Neuronal stem cell (in vitro differentiated cells): ENCODE measurements around the gene BTN2A1.

Experiments
- DNase-seq: peaks from one replicate; pipeline ENCODE4 v3.0.0-alpha.2; 2013; ENCODE audit warnings: low spot score
- H2AFZ ChIP-seq: one replicate; pipeline ENCODE4 v1.6.1; 2013; ENCODE audit warnings: mild to moderate bottlenecking, low read length, inconsistent platforms
- H2AK5ac ChIP-seq: 2 replicates; pipeline ENCODE4 v1.6.1; 2013; ENCODE audit warnings: low read depth, mild to moderate bottlenecking, inconsistent platforms, low read length, moderate library complexity, mixed read lengths
- H2BK120ac ChIP-seq: 2 replicates; pipeline ENCODE4 v1.6.1; 2013; ENCODE audit warnings: low read depth, mild to moderate bottlenecking, inconsistent platforms, low read length, moderate library complexity, mixed read lengths
- H2BK12ac ChIP-seq: one replicate; pipeline ENCODE4 v1.6.1; 2013; ENCODE audit warnings: low read length, inconsistent platforms
- H2BK15ac ChIP-seq: 2 replicates; pipeline ENCODE4 v1.6.1; 2013; ENCODE audit warnings: mild to moderate bottlenecking, low read length, inconsistent platforms, mixed read lengths
- H2BK5ac ChIP-seq: one replicate; pipeline ENCODE4 v1.6.1; 2013; ENCODE audit warnings: inconsistent platforms, mild to moderate bottlenecking, low read length, moderate library complexity
- H3K14ac ChIP-seq: one replicate; pipeline ENCODE4 v1.6.1; 2013; ENCODE audit warnings: low read length, inconsistent platforms
- H3K18ac ChIP-seq: 2 replicates; pipeline ENCODE4 v1.6.1; 2013; ENCODE audit warnings: low read length, inconsistent platforms
- H3K23ac ChIP-seq: 2 replicates; pipeline ENCODE4 v1.6.1; 2013; ENCODE audit warnings: low read depth, mild to moderate bottlenecking, mixed read lengths, low read length, inconsistent platforms; ENCODE audit not compliant: poor library complexity
- H3K27ac ChIP-seq: replicated peaks from 3 replicates; pipeline ENCODE4 v1.5.1; 2013; ENCODE audit warnings: low read length, inconsistent platforms
- H3K27me3 ChIP-seq, 3 experiments: 2 replicates each; pipeline ENCODE4 v1.6.1; 2013; ENCODE audit warnings: low read length in 3 of 3, mild to moderate bottlenecking in 2 of 3, inconsistent platforms in 1 of 3, low read depth in 1 of 3, mixed read lengths in 1 of 3, moderate library complexity in 1 of 3; ENCODE audit not compliant: control insufficient read depth in 3 of 3, insufficient read depth in 3 of 3
- H3K36me3 ChIP-seq, 2 donors: replicated peaks in 1 of 2; 2 replicates each; pipeline ENCODE4 v1.6.1; 2013; ENCODE audit warnings: low read length in 2 of 2; ENCODE audit not compliant: control insufficient read depth in 2 of 2, insufficient read depth in 2 of 2
- H3K4ac ChIP-seq: 2 replicates; pipeline ENCODE4 v1.6.1; 2013; ENCODE audit warnings: inconsistent platforms, mild to moderate bottlenecking, low read length, moderate library complexity
- H3K4me1 ChIP-seq, 2 donors: 1 replicate in 1 of 2; 2 replicates in 1 of 2; pipeline ENCODE4 v1.6.1; 2013; ENCODE audit warnings: low read length in 2 of 2, low read depth in 1 of 2; ENCODE audit not compliant: control insufficient read depth in 2 of 2, insufficient read depth in 1 of 2
- H3K4me2 ChIP-seq: one replicate; pipeline ENCODE4 v1.6.1; 2013; ENCODE audit warnings: mild to moderate bottlenecking, low read length, inconsistent platforms; ENCODE audit not compliant: insufficient read depth, poor library complexity, severe bottlenecking
- H3K4me3 ChIP-seq, 2 donors: 2 replicates each; pipeline ENCODE4 v1.5.1; 2013; ENCODE audit warnings: low read length in 2 of 2, mild to moderate bottlenecking in 2 of 2, inconsistent platforms in 1 of 2, moderate library complexity in 1 of 2
- H3K79me1 ChIP-seq: one replicate; pipeline ENCODE4 v1.6.1; 2013; ENCODE audit warnings: low read depth, mild to moderate bottlenecking, inconsistent platforms, low read length, moderate library complexity
- H3K9ac ChIP-seq: one replicate; pipeline ENCODE4 v1.6.1; 2013; ENCODE audit warnings: mild to moderate bottlenecking, low read depth, low read length, inconsistent platforms; ENCODE audit not compliant: poor library complexity
- H3K9me3 ChIP-seq, 2 donors: replicated peaks in 1 of 2; 2 replicates each; pipeline versions ENCODE3 to v1.6.1; 2013; ENCODE audit warnings: low read length in 2 of 2, mild to moderate bottlenecking in 2 of 2, inconsistent platforms in 1 of 2, low read depth in 1 of 2, mixed read lengths in 1 of 2, moderate library complexity in 1 of 2; ENCODE audit not compliant: control insufficient read depth in 2 of 2, insufficient read depth in 1 of 2
- H4K8ac ChIP-seq: one replicate; pipeline ENCODE4 v1.6.1; 2013; ENCODE audit warnings: low read depth, mild to moderate bottlenecking, inconsistent platforms, low read length, moderate library complexity
- H4K91ac ChIP-seq: one replicate; pipeline ENCODE4 v1.6.1; 2013; ENCODE audit warnings: low read length, low read depth, mild to moderate bottlenecking, inconsistent platforms; ENCODE audit not compliant: poor library complexity
- WGBS, 2 donors: extraction: QIAGEN DNeasy Blood & Tissue Kit; methylation state at CpG; one replicate each; pipeline ENCODE4 v1.1.7; 2013; ENCODE audit warnings: missing lambda C conversion rate in 2 of 2, mixed read lengths in 1 of 2; ENCODE audit not compliant: insufficient read length in 2 of 2, insufficient replicate concordance in 1 of 2; ENCODE audit errors: extremely low coverage in 2 of 2; 5-methylcytosine and 5-hydroxymethylcytosine counted together

The BTN2A1 gene

DNA sequence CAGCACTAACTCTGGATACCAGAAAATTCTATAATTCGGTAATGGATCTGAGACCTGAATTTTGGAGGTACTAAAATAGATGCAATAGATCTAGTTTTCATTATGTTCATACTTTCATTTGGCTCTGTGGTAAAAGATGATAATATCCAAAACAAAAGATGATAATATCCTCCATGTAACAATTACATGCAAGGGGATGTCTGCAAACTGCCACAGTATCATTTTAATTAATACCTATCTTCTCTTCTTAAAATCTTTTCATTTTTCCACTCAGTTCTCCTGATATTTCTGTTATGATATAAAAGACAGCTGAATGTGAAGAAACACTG is 15.6 kb downstream of the BTN2A1 start:
- Histone ChIP-seq H3K27ac (no peak overlapping the region), H3K4me2 (no peak overlapping the region), H2BK15ac (no peak overlapping the region), H3K18ac (no peak overlapping the region), H4K91ac (no peak overlapping the region), H2BK12ac (no peak overlapping the region), H3K4me1 (peaks cover 4 to 9% of the 10 kb centered on the region in 2 donors), H3K4ac (no peak overlapping the region), H3K23ac (no peak overlapping the region), H3K4me3 (peak overlapping the region in 1 of 2 donors; percentile 56), H3K14ac (no peak overlapping the region), H3K36me3 (peaks cover 0 to 18% of the 10 kb centered on the region in 2 donors), H3K9me3 (no peaks in the 10 kb centered on the region), H2BK5ac (no peak overlapping the region), H2AK5ac (no peak overlapping the region), H3K9ac (no peak overlapping the region), H3K27me3 (no peaks in the 10 kb centered on the region), H4K8ac (no peak overlapping the region), H2AFZ (peak overlapping the region; percentile 73), H2BK120ac (no peak overlapping the region), H3K79me1 (no peaks in the 10 kb centered on the region)
- no peak for DNase-seq
- WGBS, 2 donors, result no CpG with 5 or more reads among the region's 1 CpG

DNA sequence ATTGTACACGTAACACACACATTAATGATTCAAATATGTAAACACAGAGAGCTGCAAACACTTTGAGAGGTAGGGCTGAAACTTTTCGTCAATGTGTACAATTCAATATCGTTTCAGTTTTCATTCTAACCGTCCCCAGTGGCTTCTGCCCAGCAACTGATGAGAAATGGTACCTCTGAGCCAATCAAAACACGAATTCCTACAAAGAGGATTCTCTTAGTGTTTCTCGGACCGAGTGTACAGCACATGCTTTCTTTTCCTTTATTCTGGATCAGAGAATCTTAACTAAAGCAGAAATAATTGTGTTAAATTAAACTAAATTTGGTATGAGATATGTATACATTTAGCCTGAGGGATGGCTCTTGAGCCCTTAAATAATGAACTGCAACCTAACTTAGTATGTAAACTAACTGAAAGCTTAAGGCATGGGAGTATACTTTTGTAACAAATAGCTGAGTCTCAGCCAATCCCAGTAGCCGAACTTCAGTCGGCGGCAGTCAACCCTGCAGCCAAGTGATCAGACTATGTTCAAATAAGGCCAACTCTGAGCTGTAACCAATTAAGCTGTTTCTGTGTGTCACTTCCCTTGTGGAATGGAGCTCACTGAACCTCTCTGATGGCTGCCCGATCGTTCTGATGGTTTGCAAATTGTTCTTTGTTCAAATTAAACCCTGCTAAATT is 16.1 kb downstream of the BTN2A1 start:
- Histone ChIP-seq H3K4me1 (peaks cover 4 to 9% of the 10 kb centered on the region in 2 donors), H3K18ac (no peak overlapping the region), H3K27ac (peak overlapping the region; percentile 78), H3K79me1 (no peaks in the 10 kb centered on the region), H3K9me3 (no peaks in the 10 kb centered on the region), H4K91ac (no peak overlapping the region), H2BK5ac (no peak overlapping the region), H3K27me3 (no peaks in the 10 kb centered on the region), H3K4me2 (peak overlapping the region; percentile 42), H4K8ac (no peak overlapping the region), H3K4ac (no peak overlapping the region), H2BK12ac (no peak overlapping the region), H2BK15ac (no peak overlapping the region), H2BK120ac (no peak overlapping the region), H2AK5ac (no peak overlapping the region), H3K23ac (no peak overlapping the region), H3K36me3 (peaks cover 0 to 13% of the 10 kb centered on the region in 2 donors), H2AFZ (peak overlapping the region; percentile 73), H3K4me3 (peak overlapping the region in 1 of 2 donors; percentile 56), H3K14ac (no peak overlapping the region), H3K9ac (no peak overlapping the region)
- no CpG with 5 or more reads among the region's 12 CpGs for WGBS, 2 donors
- peak; percentile 83 for DNase-seq

DNA sequence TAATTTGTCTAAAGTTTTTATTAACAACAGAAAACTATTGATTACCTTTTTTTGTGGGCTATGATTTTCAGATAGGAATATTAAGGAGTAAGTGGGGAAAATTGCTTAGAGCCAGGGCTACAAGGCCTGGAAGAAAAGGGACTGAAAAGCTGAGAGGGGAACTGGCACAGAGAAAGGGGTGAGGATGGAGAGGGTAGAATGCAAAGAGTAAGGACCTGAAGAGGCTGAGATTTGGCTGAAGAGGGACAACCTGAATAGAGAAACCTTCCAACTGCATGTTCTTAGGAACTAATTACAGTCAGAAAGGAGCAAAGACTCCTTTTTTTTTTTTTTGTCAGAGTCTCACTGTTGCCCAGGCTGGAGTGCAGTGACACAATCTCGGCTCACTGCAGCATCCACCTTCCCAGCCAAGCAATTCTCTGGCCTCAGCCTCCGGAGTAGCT is 16.7 kb downstream of the BTN2A1 start:
- peak overlapping the region; percentile 56 to 59 for H3K4me3 ChIP-seq
- no peak for DNase-seq
- no peak overlapping the region for H3K9ac ChIP-seq
- WGBS, 2 donors, result no CpG with 5 or more reads among the region's 2 CpGs
- H2AK5ac ChIP-seq, result no peak overlapping the region
- no peak overlapping the region for H2BK5ac ChIP-seq
- H3K36me3 ChIP-seq, result peaks cover 0 to 8% of the 10 kb centered on the region in 2 donors
- H2AFZ ChIP-seq, result peak overlapping the region; percentile 73
- peaks cover 4 to 9% of the 10 kb centered on the region in 2 donors for H3K4me1 ChIP-seq
- H3K9me3 ChIP-seq, result no peaks in the 10 kb centered on the region
- peak overlapping the region; percentile 78 for H3K27ac ChIP-seq
- H3K14ac ChIP-seq, result no peak overlapping the region
- no peak overlapping the region for H2BK120ac ChIP-seq
- H2BK12ac ChIP-seq, result no peak overlapping the region
- no peak overlapping the region for H3K23ac ChIP-seq
- no peaks in the 10 kb centered on the region for H3K27me3 ChIP-seq
- no peak overlapping the region for H4K91ac ChIP-seq
- H2BK15ac ChIP-seq, result no peak overlapping the region
- H3K18ac ChIP-seq, result no peak overlapping the region
- no peaks in the 10 kb centered on the region for H3K79me1 ChIP-seq
- H4K8ac ChIP-seq, result no peak overlapping the region
- H3K4ac ChIP-seq, result no peak overlapping the region
- peak overlapping the region; percentile 42 for H3K4me2 ChIP-seq

DNA sequence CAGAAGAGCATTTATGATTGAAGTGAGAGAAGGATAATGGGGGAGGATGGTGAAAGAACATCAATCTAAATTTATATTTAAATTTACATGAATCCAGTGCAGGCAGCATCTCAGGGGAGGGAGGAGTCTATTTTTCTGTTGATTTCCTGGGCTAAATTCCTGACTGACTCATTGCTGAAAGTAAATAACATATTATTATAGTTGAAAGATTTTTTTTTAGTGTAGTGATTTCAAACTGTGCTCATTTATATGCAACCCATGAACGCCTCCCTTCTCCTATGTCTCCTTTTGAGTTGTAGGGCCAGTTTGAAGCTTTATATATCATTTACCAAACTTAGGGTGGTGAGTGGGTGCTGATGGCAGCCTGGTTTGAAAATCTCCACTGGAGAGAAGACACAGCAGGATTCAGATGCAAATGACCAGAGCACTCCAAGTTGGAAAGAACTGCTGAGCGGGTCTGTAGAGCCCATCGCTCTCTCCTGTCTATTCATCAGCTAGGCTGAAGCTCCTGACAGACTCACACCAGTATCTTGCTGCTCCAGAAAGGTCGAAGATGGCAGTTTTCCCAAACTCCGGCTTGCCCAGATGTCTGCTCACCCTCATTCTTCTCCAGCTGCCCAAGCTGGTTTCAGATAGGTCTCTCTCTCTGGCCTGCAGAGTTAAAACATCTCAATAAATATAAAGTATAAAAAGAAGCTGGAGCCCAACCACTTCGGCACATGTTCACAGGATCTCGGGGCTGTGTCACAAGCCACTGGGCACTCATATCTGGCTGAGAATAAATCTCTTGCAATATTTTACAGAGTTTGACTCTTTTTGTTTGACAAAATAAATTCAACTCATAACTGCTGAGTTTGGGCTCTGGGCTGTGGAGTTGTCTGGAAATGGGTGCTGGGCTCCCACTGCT is 18.3 kb downstream of the BTN2A1 start:
- Histone ChIP-seq H2BK15ac (no peak overlapping the region), H2AK5ac (no peak overlapping the region), H2BK5ac (no peak overlapping the region), H3K14ac (no peak overlapping the region), H3K23ac (no peak overlapping the region), H3K4me3 (no peak overlapping the region), H2BK12ac (no peak overlapping the region), H4K91ac (no peak overlapping the region), H3K4me2 (no peak overlapping the region), H3K79me1 (no peaks in the 10 kb centered on the region), H3K36me3 (no peaks in the 10 kb centered on the region), H3K4me1 (peaks cover 4 to 9% of the 10 kb centered on the region in 2 donors), H3K27me3 (no peaks in the 10 kb centered on the region), H2BK120ac (peak overlapping the region; percentile 56), H3K9me3 (no peaks in the 10 kb centered on the region), H3K4ac (no peak overlapping the region), H3K27ac (no peak overlapping the region), H3K18ac (no peak overlapping the region), H3K9ac (no peak overlapping the region), H2AFZ (no peak overlapping the region), H4K8ac (no peak overlapping the region)
- WGBS, 2 donors, result no CpG with 5 or more reads among the region's 7 CpGs
- no peak for DNase-seq
